Stomach (tissue), 9 donors: ENCODE data around the gene NETO1. TPM values are rescaled to one million over a fixed set of nuclear protein-coding genes. Genes with fewer than 3 reads are reported as not detected.

Experiments
- DNase-seq, 2 donors: peaks; one replicate each; pipeline versions ENCODE4 v3.0.0 to v3.0.0-alpha.2; 2013 to 2019
- H3K27ac ChIP-seq, 5 donors: fragments of 200-600 bp in 4 of 5; sonication (generic) in 4 of 5; one replicate each; pipeline ENCODE4 v1.5.1; 2013 to 2019; ENCODE audit warnings: mild to moderate bottlenecking in 1 of 5, moderate library complexity in 1 of 5
- H3K27me3 ChIP-seq, 3 donors: fragments of 200-600 bp; sonication (generic); one replicate each; pipeline ENCODE4 v1.5.1; 2017 to 2019; ENCODE audit warnings: mixed run types in 1 of 3
- H3K36me3 ChIP-seq, 4 donors: fragments of 200-600 bp; sonication (generic); 1 replicate in 3 of 4; 2 replicates in 1 of 4; pipeline ENCODE4 v1.5.1; 2016 to 2019
- H3K4me1 ChIP-seq, 4 donors: fragments of 200-600 bp; sonication (generic); one replicate each; pipeline ENCODE4 v1.5.1; 2016 to 2019
- H3K4me3 ChIP-seq, 4 donors: fragments of 200-600 bp; sonication (generic) in 3 of 4; one replicate each; pipeline ENCODE4 v1.5.1; 2016 to 2019; ENCODE audit warnings: mild to moderate bottlenecking in 1 of 4
- H3K9me3 ChIP-seq, 4 donors: fragments of 200-600 bp; sonication (generic); one replicate each; pipeline ENCODE4 v1.5.1; 2016 to 2019
- EP300 ChIP-seq: sonication (generic); formaldehyde crosslinking; IDR thresholded peaks from one replicate; pipeline ENCODE4 v1.6.1; 2017; ENCODE audit warnings: antibody characterized with exemption
- POLR2A ChIP-seq, 4 donors: fragments of 450-650 bp; IDR thresholded peaks; one replicate each; pipeline ENCODE4 v1.6.1; 2016; ENCODE audit warnings: antibody characterized with exemption in 4 of 4, control low read depth in 2 of 4, mild to moderate bottlenecking in 1 of 4, moderate library complexity in 1 of 4
- POLR2AphosphoS5 ChIP-seq, 3 donors: sonication (generic); formaldehyde crosslinking; IDR thresholded peaks; one replicate each; pipeline ENCODE4 v1.6.1; 2016; ENCODE audit warnings: antibody characterized with exemption in 3 of 3
- WGBS, 5 donors: extraction: QIAGEN DNeasy Blood & Tissue Kit in 3 of 5; methylation state at CpG; one replicate each; pipeline versions ENCODE4 v1.1.5 to v1.1.7; 2013 to 2018; 5-methylcytosine and 5-hydroxymethylcytosine counted together
- intact Hi-C: fragments of 100-400 bp; cut with DNase I; formaldehyde crosslinking; loops from one replicate; pipeline ENCODE4 v1.15.1; 2023; ENCODE audit warnings: low total_unique reads
- polyA plus RNA-seq, 3 donors: library from polyadenylated mRNA; stranded (reverse); fragments of 200-250 nt; gene quantifications; one replicate each; pipeline ENCODE4 v1.2.3, GENCODE V29; 2013
- total RNA-seq, 5 donors: library from RNA; depleted of rRNA; stranded (reverse); fragments of >200 nt; gene quantifications; one replicate each; pipeline versions ENCODE4 v1.1.0 to v1.2.3, GENCODE V29; 2014 to 2016
- TF ChIP-seq, protein P1 (sequence below), 7 experiments: fragments of 450-650 bp in 4 of 7; fragments of 200-600 bp in 3 of 7; sonication (generic) in 3 of 7; IDR thresholded peaks; one replicate each; pipeline ENCODE4 v1.5.1; 2016 to 2019; ENCODE audit warnings: antibody characterized with exemption in 7 of 7, control low read depth in 2 of 7, mild to moderate bottlenecking in 1 of 7
- donor health status: healthy with polysubstance abuse.
- donor health status: Bipolar disorder and iron deficiency.
- donor health status: healthy.

The NETO1 gene
- total and polyA plus RNA-seq, 8 donors, result 0.06 to 8.8 (median 0.53) TPM; not detected in 2

DNA sequence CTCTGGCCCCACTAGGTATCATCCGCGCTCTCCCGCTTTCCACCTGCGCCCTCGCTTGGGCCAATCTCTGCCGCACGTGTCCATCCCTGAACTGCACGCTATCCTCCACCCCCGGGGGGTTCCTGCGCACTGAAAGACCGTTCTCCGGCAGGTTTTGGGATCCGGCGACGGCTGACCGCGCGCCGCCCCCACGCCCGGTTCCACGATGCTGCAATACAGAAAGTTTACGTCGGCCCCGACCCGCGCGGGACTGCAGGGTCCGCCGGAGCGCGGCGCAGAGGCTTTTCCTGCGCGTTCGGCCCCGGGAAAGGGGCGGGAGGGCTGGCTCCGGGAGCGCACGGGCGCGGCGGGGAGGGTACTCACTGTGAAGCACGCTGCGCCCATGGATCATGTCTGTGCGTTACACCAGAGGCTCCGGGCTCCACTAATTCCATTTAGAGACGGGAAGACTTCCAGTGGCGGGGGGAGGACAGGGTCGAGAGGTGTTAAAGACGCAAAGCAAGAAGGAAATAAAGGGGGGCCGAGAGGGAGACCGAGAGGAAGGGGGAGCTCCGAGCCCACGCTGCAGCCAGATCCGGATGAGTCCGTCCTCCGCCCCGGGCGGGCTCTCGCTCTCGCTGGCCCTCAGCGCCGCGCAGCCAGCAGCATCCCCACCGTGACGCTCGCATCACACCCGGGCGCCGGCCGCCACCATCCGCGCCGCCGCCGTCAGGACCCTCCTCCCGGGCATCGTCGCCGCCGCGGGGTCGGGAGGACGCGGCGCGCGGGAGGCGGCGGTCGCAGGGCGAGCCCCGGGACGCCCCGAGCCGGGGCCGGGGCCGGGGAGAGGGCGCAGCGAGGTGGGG is 664 bp downstream of the NETO1 start:
- H3K4me3 ChIP-seq, result peak overlapping the region; percentile 1 to 35 (median 27)
- H3K36me3 ChIP-seq, result no peaks in the 10 kb centered on the region
- peaks cover 0 to 18% (median 0%) of the 10 kb centered on the region in 4 donors for H3K9me3 ChIP-seq
- DNase-seq, result peak in 1 of 2 donors; percentile 35
- intact Hi-C loops, result no loop called here
- H3K4me1 ChIP-seq, result peaks cover 0 to 30% (median 21%) of the 10 kb centered on the region in 4 donors
- peaks cover 3 to 65% (median 28%) of the 10 kb centered on the region in 3 donors for H3K27me3 ChIP-seq
- 3 to 9% (median 4%) methylated on average over 30 to 102 of the region's 102 CpGs for WGBS, 5 donors
- H3K27ac ChIP-seq, result no peak overlapping the region
- TF ChIP-seq EP300, result no peak
- no peak for TF ChIP-seq POLR2A (IDR thresholded peaks at IDR 0.05)
- TF ChIP-seq, protein P1, sequence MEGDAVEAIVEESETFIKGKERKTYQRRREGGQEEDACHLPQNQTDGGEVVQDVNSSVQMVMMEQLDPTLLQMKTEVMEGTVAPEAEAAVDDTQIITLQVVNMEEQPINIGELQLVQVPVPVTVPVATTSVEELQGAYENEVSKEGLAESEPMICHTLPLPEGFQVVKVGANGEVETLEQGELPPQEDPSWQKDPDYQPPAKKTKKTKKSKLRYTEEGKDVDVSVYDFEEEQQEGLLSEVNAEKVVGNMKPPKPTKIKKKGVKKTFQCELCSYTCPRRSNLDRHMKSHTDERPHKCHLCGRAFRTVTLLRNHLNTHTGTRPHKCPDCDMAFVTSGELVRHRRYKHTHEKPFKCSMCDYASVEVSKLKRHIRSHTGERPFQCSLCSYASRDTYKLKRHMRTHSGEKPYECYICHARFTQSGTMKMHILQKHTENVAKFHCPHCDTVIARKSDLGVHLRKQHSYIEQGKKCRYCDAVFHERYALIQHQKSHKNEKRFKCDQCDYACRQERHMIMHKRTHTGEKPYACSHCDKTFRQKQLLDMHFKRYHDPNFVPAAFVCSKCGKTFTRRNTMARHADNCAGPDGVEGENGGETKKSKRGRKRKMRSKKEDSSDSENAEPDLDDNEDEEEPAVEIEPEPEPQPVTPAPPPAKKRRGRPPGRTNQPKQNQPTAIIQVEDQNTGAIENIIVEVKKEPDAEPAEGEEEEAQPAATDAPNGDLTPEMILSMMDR (IDR thresholded peaks at IDR 0.05), result no peak
- TF ChIP-seq POLR2AphosphoS5 (IDR thresholded peaks at IDR 0.05), result no peak

DNA sequence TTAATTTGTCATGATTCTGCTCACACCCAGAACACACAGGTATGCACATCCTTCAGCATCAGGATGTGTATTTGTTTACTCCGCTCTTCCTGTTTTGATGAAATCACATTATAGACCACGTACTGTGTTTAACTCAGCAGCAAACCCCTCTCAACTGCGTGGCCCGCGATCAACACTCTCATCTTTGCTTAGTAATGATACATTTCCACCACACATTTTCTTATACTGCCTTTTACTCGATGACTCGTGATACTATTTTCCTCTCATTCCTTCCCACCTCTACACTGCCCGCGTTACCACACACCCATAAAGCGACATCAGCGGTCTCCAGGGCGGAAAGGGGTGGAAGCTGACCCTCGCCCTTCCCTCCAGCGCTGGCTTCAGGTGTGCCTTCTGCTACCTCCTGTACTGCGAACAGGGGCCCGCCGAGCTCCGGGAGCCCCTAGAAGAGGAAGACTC is 1.3 kb downstream of the NETO1 start:
- peaks cover 0 to 30% (median 21%) of the 10 kb centered on the region in 4 donors for H3K4me1 ChIP-seq

DNA sequence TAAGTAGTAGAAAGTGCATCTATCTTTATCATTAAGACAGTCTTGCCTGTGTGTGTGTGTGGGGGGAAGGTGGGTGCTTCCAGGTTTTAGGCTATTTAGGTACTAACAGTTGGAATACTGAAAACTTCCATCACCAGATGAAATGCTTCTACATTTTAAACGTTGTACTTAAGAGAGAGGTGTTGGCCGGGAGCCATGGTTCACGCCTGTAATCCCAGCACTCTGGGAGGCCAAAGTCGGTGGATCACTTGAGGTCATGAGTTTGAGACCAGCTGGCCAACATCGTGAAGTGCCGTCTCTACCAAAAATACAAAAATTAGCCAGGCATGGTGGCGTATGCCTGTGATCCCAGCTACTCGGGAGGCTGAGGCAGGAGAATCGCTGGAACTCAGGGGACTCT is 4.0 kb downstream of the NETO1 start:
- H3K4me3 ChIP-seq, result no peak overlapping the region
- intact Hi-C loops, result no loop called here
- peaks cover 0 to 12% (median 2%) of the 10 kb centered on the region in 4 donors for H3K9me3 ChIP-seq
- 82 to 88% (median 85%) methylated on average over 9 of the region's 9 CpGs for WGBS, 5 donors
- peaks cover 3 to 38% (median 22%) of the 10 kb centered on the region in 3 donors for H3K27me3 ChIP-seq
- H3K27ac ChIP-seq, result no peak overlapping the region
- H3K36me3 ChIP-seq, result no peaks in the 10 kb centered on the region
- TF ChIP-seq POLR2A (IDR thresholded peaks at IDR 0.05) (no peak), EP300 (no peak), POLR2AphosphoS5 (IDR thresholded peaks at IDR 0.05) (no peak)
- TF ChIP-seq, protein P1 (IDR thresholded peaks at IDR 0.05), result no peak
- DNase-seq, result no peak
- H3K4me1 ChIP-seq, result peaks cover 0 to 21% (median 17%) of the 10 kb centered on the region in 4 donors

More for the DNA sequence above, 1.3 kb downstream of the NETO1 start:
- DNase-seq, result no peak
- intact Hi-C loops, result no loop called here
- TF ChIP-seq, protein P1 (IDR thresholded peaks at IDR 0.05), result no peak
- TF ChIP-seq POLR2A (IDR thresholded peaks at IDR 0.05) (no peak), POLR2AphosphoS5 (IDR thresholded peaks at IDR 0.05) (no peak), EP300 (no peak)
- H3K36me3 ChIP-seq, result no peaks in the 10 kb centered on the region
- H3K27me3 ChIP-seq, result peaks cover 3 to 65% (median 28%) of the 10 kb centered on the region in 3 donors
- no peak overlapping the region for H3K27ac ChIP-seq
- H3K9me3 ChIP-seq, result peaks cover 0 to 18% (median 0%) of the 10 kb centered on the region in 4 donors
- WGBS, 5 donors, result 5 to 9% (median 8%) methylated on average over 16 to 18 of the region's 18 CpGs
- H3K4me3 ChIP-seq, result peak overlapping the region in 3 of 4 donors; percentile 1 to 35 (median 28)

DNA sequence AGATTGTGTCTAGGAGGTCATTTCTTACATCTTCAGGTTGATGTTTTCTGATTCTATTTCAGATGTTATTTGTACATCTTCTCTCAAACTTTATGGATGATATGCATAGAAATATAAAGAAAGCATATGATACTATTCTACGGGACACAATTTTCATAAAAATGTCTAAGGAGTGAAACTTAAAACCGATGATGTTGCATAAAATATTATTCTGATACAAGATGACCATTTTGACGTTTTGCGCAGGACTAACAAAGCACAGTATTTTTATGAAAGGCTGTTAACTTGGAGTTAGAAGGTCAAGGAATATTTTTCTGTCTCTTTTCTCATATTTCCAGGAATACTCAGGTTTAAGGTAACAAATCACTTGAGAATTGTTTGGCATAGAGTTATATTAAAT is 8.7 kb downstream of the NETO1 start:
- peaks cover 0 to 4% (median 0%) of the 10 kb centered on the region in 4 donors for H3K9me3 ChIP-seq
- H3K27me3 ChIP-seq, result no peaks in the 10 kb centered on the region
- H3K36me3 ChIP-seq, result no peaks in the 10 kb centered on the region
- H3K27ac ChIP-seq, result no peak overlapping the region
- H3K4me3 ChIP-seq, result no peak overlapping the region
- intact Hi-C loops, result no loop called here
- WGBS, 5 donors, result 80 to 88% (median 83%) methylated on average over 4 of the region's 4 CpGs
- H3K4me1 ChIP-seq, result no peaks in the 10 kb centered on the region
- TF ChIP-seq POLR2AphosphoS5 (IDR thresholded peaks at IDR 0.05), result no peak
- TF ChIP-seq POLR2A (IDR thresholded peaks at IDR 0.05), result no peak
- TF ChIP-seq, protein P1 (IDR thresholded peaks at IDR 0.05), result no peak
- no peak for TF ChIP-seq EP300
- DNase-seq, result no peak
